MM.1S (cell line): ENCODE results near the gene RHOC.

Experiments
- EZH2 ChIP-seq: fragments of 300-600 bp; sonication (generic); optimal IDR thresholded peaks from 2 replicates; pipeline ENCODE3; 2017; ENCODE audit warnings: low read depth, mild to moderate bottlenecking, antibody characterized with exemption, low read length, mixed read lengths
- TF ChIP-seq, protein P1 (sequence below): fragments of 300-600 bp; sonication (generic); IDR thresholded peaks from 2 replicates; pipeline ENCODE4 v1.5.1; 2016; ENCODE audit warnings: antibody characterized with exemption, low read length, mixed read lengths

DNA sequence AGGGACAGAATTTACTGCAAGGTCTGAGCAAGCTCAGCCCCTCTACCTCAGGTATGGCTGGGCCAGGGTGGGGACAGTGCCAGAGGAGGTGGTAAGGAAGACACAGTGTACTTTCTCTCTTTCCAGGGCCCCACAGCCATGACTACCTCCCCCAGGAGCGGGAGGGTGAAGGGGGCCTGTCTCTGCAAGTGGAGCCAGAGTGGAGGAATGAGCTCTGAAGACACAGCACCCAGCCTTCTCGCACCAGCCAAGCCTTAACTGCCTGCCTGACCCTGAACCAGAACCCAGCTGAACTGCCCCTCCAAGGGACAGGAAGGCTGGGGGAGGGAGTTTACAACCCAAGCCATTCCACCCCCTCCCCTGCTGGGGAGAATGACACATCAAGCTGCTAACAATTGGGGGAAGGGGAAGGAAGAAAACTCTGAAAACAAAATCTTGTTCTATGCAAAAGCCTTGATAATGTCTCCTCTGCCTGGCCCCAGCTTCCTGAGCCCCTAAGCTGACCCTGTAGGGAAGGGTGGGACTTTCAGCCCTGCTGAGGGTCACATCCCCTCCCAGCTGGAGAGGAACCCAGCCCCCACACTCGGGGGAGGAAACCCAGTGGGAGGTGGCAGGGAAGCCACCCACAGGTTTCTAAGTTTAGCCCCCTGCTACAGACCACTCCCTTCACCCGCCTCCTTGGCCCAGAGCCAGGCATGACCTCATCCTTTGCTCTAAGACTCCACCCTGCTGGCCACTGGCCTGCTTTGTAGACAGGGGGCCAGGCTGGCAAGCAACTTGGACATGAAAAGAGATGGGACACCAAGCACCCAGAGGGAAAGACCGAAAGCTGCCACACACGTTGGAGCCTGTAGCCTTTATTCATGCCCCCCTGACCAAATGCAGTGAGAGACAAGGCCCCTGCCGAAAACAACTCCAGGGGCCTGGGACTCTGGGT lies 6.4 kb downstream of the RHOC start:
- TF ChIP-seq, protein P1, sequence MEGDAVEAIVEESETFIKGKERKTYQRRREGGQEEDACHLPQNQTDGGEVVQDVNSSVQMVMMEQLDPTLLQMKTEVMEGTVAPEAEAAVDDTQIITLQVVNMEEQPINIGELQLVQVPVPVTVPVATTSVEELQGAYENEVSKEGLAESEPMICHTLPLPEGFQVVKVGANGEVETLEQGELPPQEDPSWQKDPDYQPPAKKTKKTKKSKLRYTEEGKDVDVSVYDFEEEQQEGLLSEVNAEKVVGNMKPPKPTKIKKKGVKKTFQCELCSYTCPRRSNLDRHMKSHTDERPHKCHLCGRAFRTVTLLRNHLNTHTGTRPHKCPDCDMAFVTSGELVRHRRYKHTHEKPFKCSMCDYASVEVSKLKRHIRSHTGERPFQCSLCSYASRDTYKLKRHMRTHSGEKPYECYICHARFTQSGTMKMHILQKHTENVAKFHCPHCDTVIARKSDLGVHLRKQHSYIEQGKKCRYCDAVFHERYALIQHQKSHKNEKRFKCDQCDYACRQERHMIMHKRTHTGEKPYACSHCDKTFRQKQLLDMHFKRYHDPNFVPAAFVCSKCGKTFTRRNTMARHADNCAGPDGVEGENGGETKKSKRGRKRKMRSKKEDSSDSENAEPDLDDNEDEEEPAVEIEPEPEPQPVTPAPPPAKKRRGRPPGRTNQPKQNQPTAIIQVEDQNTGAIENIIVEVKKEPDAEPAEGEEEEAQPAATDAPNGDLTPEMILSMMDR = no peak
- TF ChIP-seq EZH2 = no peak
